Measurements from ENCODE around the gene CAPN5.

DNA sequence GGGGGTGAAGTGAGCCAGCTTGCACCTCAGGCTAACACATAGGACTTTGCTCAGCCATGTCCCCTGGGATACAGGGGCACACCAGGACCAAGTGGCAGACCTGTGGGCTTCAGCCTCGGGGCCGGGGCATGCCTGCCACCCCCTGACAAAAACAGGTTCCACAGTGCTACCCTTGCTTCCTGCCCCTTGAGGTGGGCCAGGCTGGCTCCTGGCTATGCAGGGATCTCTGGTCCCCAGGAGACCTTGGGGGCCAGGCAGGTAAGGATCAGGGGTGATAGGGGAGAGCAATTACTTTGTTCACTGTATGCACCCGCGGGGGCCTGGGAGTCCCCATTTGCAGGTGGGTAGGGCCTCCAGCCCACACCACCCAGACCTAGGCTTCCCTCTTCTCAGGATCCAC is 58.9 kb downstream of the CAPN5 start:
- TF ChIP-seq, protein P1, sequence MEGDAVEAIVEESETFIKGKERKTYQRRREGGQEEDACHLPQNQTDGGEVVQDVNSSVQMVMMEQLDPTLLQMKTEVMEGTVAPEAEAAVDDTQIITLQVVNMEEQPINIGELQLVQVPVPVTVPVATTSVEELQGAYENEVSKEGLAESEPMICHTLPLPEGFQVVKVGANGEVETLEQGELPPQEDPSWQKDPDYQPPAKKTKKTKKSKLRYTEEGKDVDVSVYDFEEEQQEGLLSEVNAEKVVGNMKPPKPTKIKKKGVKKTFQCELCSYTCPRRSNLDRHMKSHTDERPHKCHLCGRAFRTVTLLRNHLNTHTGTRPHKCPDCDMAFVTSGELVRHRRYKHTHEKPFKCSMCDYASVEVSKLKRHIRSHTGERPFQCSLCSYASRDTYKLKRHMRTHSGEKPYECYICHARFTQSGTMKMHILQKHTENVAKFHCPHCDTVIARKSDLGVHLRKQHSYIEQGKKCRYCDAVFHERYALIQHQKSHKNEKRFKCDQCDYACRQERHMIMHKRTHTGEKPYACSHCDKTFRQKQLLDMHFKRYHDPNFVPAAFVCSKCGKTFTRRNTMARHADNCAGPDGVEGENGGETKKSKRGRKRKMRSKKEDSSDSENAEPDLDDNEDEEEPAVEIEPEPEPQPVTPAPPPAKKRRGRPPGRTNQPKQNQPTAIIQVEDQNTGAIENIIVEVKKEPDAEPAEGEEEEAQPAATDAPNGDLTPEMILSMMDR (conservative IDR thresholded peaks at IDR 0.05): no peak
- TF ChIP-seq ZFX (IDR thresholded peaks at IDR 0.05): no peak
